Gastrocnemius medialis (tissue), 4 donors: ENCODE measurements around the gene KCNQ5. TPM values are rescaled to one million over a fixed set of nuclear protein-coding genes. Genes with fewer than 3 reads are reported as not detected.

ENCODE experiments used
- ATAC-seq, 2 donors: fragments of 150-250 bp; one replicate each; pipeline ENCODE4 v1.9.1; 2016
- DNase-seq, 2 donors: peaks; one replicate each; pipeline ENCODE4 v3.0.0-alpha.2; 2019
- H3K27ac ChIP-seq, 4 donors: fragments of 200-600 bp; sonication (generic); 1 replicate in 1 of 4; 2 replicates in 3 of 4; pipeline ENCODE4 v1.5.1; 2016 to 2018; ENCODE audit warnings: mild to moderate bottlenecking in 2 of 4, moderate library complexity in 1 of 4
- H3K27me3 ChIP-seq, 3 donors: fragments of 200-600 bp; sonication (generic) in 2 of 3; 1 replicate in 1 of 3; 2 replicates in 2 of 3; pipeline versions ENCODE4 v1.5.1 to v1.6.0; 2016 to 2019; ENCODE audit warnings: mild to moderate bottlenecking in 1 of 3, moderate library complexity in 1 of 3
- H3K36me3 ChIP-seq, 2 donors: fragments of 200-600 bp; sonication (generic) in 1 of 2; one replicate each; pipeline ENCODE4 v1.5.1; 2017 to 2018
- H3K4me1 ChIP-seq, 2 donors: fragments of 200-600 bp; sonication (generic) in 1 of 2; one replicate each; pipeline ENCODE4 v1.5.1; 2016 to 2017; ENCODE audit warnings: mild to moderate bottlenecking in 2 of 2
- H3K4me3 ChIP-seq, 4 donors: fragments of 200-600 bp; sonication (generic) in 3 of 4; 1 replicate in 1 of 4; 2 replicates in 3 of 4; pipeline ENCODE4 v1.5.1; 2016 to 2019; ENCODE audit warnings: mild to moderate bottlenecking in 2 of 4
- H3K9me3 ChIP-seq, 3 donors: fragments of 200-600 bp; sonication (generic) in 2 of 3; 1 replicate in 1 of 3; 2 replicates in 2 of 3; pipeline ENCODE4 v1.5.1; 2016 to 2019
- POLR2A ChIP-seq, 2 donors: fragments of 450-650 bp; IDR thresholded peaks; one replicate each; pipeline ENCODE4 v1.6.1; 2017; ENCODE audit warnings: antibody characterized with exemption in 2 of 2, mild to moderate bottlenecking in 2 of 2, moderate library complexity in 2 of 2
- in situ Hi-C, 4 donors: fragments of 200-750 bp; cut with MboI; loops; one replicate each; pipeline versions ENCODE4 v1.15.0 to v1.8.0; 2017; ENCODE audit warnings: low sequenced_read_pairs in 4 of 4
- intact Hi-C: fragments of 100-400 bp; cut with DNase I; formaldehyde crosslinking; loops from one replicate; pipeline ENCODE4 v1.15.1; 2023; ENCODE audit warnings: low total_unique reads
- total RNA-seq, 4 donors: library from RNA; depleted of rRNA; stranded (reverse); fragments of >200 nt; gene quantifications; one replicate each; pipeline versions ENCODE4 v1.1.0 to v1.2.3, GENCODE V29; 2016
- TF ChIP-seq, protein P1 (sequence below), 5 experiments: fragments of 450-650 bp in 3 of 5; fragments of 200-600 bp in 2 of 5; sonication (generic) in 2 of 5; IDR thresholded peaks in 4 of 5; conservative IDR thresholded peaks in 1 of 5; 1 replicate in 4 of 5; 2 replicates in 1 of 5; pipeline ENCODE4 v1.5.1; 2016 to 2019; ENCODE audit warnings: antibody characterized with exemption in 5 of 5, mild to moderate bottlenecking in 3 of 5, moderate library complexity in 3 of 5

KCNQ5 gene
- total RNA-seq, 4 donors from 2014 or later = 5.3 to 19.3 (median 15.1) TPM

DNA sequence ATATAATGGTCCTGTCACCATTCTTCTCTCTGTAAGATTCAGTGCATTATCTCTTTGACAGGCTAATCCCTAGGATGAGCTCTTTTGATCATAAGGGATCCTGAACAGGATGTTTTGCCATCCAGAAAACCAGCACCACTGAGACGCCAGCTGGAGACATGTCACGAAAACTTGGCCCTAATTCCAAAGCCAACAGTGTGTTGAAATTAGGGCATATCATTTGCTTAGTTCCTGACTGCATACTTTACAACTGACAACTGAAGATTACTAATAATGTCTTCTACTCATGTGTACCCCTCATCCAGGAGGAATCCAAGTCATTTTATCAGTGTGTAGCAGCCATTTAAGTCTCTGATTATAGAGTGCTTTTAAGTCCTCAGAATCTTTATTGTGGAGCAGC lies 243.6 kb downstream of the KCNQ5 start:
- TF ChIP-seq POLR2A (IDR thresholded peaks at IDR 0.05) = no peak
- TF ChIP-seq, protein P1, sequence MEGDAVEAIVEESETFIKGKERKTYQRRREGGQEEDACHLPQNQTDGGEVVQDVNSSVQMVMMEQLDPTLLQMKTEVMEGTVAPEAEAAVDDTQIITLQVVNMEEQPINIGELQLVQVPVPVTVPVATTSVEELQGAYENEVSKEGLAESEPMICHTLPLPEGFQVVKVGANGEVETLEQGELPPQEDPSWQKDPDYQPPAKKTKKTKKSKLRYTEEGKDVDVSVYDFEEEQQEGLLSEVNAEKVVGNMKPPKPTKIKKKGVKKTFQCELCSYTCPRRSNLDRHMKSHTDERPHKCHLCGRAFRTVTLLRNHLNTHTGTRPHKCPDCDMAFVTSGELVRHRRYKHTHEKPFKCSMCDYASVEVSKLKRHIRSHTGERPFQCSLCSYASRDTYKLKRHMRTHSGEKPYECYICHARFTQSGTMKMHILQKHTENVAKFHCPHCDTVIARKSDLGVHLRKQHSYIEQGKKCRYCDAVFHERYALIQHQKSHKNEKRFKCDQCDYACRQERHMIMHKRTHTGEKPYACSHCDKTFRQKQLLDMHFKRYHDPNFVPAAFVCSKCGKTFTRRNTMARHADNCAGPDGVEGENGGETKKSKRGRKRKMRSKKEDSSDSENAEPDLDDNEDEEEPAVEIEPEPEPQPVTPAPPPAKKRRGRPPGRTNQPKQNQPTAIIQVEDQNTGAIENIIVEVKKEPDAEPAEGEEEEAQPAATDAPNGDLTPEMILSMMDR (IDR thresholded peaks at IDR 0.05 in 4 of 5, conservative IDR thresholded peaks at IDR 0.05 in 1 of 5) = no peak
- in situ Hi-C loops (loop anchor here in 1 of 4 donors (10.0 kb wide), 2 partner anchors 79 to 121 kb away; no protein-coding TSS in a partner anchor), intact Hi-C loops (loop anchor here (2.0 to 10.0 kb wide), 4 partner anchors 85 to 299 kb away; partner anchors contain the start of gene KCNQ5)
- Histone ChIP-seq H3K4me1 (peaks cover 48 to 60% of the 10 kb centered on the region in 2 donors), H3K9me3 (no peaks in the 10 kb centered on the region), H3K27ac (peak overlapping the region; percentile 80 to 87 (median 83)), H3K36me3 (no peaks in the 10 kb centered on the region), H3K4me3 (no peak overlapping the region), H3K27me3 (no peaks in the 10 kb centered on the region)
- DNase-seq (peak; percentile 69 to 80), ATAC-seq (peak; percentile 86 to 87)

DNA sequence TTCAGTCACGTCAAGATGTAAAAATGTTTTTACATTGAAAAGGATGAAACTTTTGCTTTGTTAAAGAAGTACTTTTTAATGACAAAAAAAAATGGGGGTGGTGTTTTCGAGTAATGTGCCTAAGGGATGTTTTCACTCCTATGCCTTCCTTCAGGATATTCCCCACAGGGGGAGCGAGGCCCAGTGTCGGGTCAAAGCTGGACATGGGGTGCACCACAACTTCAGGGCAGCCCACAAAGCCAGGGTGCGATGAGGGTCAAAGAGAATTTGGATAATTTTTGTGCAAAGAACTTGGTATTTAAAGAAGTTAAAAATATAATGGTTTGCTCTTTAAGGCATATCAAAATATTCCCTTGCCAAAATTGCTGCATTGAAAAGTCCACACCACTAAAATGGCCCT lies 247.8 kb downstream of the KCNQ5 start:
- Histone ChIP-seq H3K4me3 (no peak overlapping the region), H3K27me3 (no peaks in the 10 kb centered on the region), H3K27ac (no peak overlapping the region), H3K9me3 (no peaks in the 10 kb centered on the region), H3K4me1 (peaks cover 23 to 28% of the 10 kb centered on the region in 2 donors), H3K36me3 (no peaks in the 10 kb centered on the region)
- DNase-seq (no peak), ATAC-seq (no peak)
- TF ChIP-seq, protein P1 (IDR thresholded peaks at IDR 0.05 in 4 of 5, conservative IDR thresholded peaks at IDR 0.05 in 1 of 5) = no peak
- in situ Hi-C loops (loop anchor here in 1 of 4 donors (10.0 kb wide), 2 partner anchors 75 to 125 kb away; no protein-coding TSS in a partner anchor), intact Hi-C loops (loop anchor here (10.0 kb wide), 1 partner anchor 295 kb away; no protein-coding TSS in a partner anchor)

DNA sequence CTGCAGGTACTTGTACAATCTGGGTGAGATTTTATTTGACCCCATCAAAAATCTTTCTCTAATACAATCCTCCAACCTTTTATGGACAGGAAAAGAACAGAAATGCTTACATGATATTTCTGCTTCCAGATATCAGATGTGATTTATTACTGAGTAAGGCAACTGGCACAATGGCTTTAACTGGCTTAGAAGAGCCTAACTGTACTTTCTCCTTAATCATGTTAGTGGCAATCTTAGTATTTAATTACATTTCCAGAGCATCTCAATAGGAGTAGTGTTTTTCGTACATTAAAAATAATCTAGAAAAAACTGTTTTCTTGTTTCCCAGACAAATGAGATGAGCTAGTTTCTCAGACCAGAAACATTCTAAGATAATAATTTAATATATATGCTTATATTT lies 251.6 kb downstream of the KCNQ5 start:
- in situ Hi-C loops (no loop called here), intact Hi-C loops (no loop called here)
- H3K4me3 ChIP-seq = no peak overlapping the region

DNA sequence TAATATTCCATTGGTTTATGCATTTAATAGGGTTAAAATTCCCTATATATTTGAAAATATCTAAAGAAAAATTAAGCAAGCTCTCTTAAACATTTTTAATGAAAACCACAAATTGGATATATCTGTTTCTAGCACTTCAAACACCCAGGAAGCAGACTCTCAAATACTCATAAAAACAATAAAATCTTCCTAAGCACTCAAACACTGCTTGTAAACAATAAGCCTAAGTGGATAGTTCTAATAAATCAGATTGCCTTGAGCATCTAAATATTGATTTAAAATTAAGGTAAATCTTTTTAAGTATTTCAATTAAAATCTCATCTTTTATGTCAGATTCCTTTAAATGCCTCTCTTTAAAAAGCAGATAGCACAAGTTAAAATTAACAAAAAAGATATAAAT lies 254.4 kb downstream of the KCNQ5 start:
- in situ Hi-C loops = no loop called here

More for the DNA sequence above, 251.6 kb downstream of the KCNQ5 start:
- Histone ChIP-seq H3K4me1 (peaks cover 9 to 18% of the 10 kb centered on the region in 2 donors), H3K9me3 (no peaks in the 10 kb centered on the region), H3K27me3 (no peaks in the 10 kb centered on the region), H3K27ac (no peak overlapping the region), H3K36me3 (no peaks in the 10 kb centered on the region)
- TF ChIP-seq POLR2A (IDR thresholded peaks at IDR 0.05) = no peak
- TF ChIP-seq, protein P1 (IDR thresholded peaks at IDR 0.05 in 4 of 5, conservative IDR thresholded peaks at IDR 0.05 in 1 of 5) = no peak
- DNase-seq (no peak), ATAC-seq (peak in 1 of 2 donors; percentile 72)

More for the DNA sequence above, 254.4 kb downstream of the KCNQ5 start:
- Histone ChIP-seq H3K9me3 (no peaks in the 10 kb centered on the region), H3K4me1 (peaks cover 9 to 18% of the 10 kb centered on the region in 2 donors), H3K4me3 (no peak overlapping the region), H3K36me3 (no peaks in the 10 kb centered on the region), H3K27me3 (no peaks in the 10 kb centered on the region), H3K27ac (no peak overlapping the region)
- no peak for DNase-seq
- intact Hi-C loops = no loop called here
- TF ChIP-seq, protein P1 (IDR thresholded peaks at IDR 0.05 in 4 of 5, conservative IDR thresholded peaks at IDR 0.05 in 1 of 5) = no peak
- no peak for TF ChIP-seq POLR2A (IDR thresholded peaks at IDR 0.05)
- no peak for ATAC-seq
